Hepatocyte (in vitro differentiated cells): ENCODE measurements around the gene HERC3. TPM values are rescaled to one million over a fixed set of nuclear protein-coding genes. Genes with fewer than 3 reads are reported as not detected.

Experiments
- DNase-seq: peaks from one replicate; pipeline ENCODE4 v3.0.0-alpha.2; 2016; ENCODE audit warnings: low spot score
- H2AFZ ChIP-seq: fragments of 200-600 bp; sonication (generic); 2 replicates; pipeline ENCODE4 v1.6.0; 2016; ENCODE audit warnings: antibody characterized with exemption, mild to moderate bottlenecking
- H3K27ac ChIP-seq: fragments of 200-600 bp; sonication (generic); 2 replicates; pipeline ENCODE4 v1.5.1; 2016; ENCODE audit warnings: mild to moderate bottlenecking
- H3K27me3 ChIP-seq: fragments of 200-600 bp; sonication (generic); 2 replicates; pipeline ENCODE4 v1.6.1; 2016
- H3K36me3 ChIP-seq: fragments of 200-600 bp; sonication (generic); replicated peaks from 2 replicates; pipeline ENCODE4 v1.5.1; 2016; ENCODE audit warnings: low read depth; ENCODE audit not compliant: insufficient read depth
- H3K4me1 ChIP-seq: fragments of 200-600 bp; sonication (generic); 2 replicates; pipeline ENCODE4 v1.5.1; 2016; ENCODE audit warnings: mild to moderate bottlenecking, moderate library complexity; ENCODE audit not compliant: insufficient read depth
- H3K4me2 ChIP-seq: fragments of 200-600 bp; sonication (generic); 2 replicates; pipeline ENCODE4 v1.6.0; 2016
- H3K4me3 ChIP-seq: fragments of 200-600 bp; sonication (generic); 2 replicates; pipeline ENCODE4 v1.5.1; 2016; ENCODE audit warnings: mild to moderate bottlenecking
- H3K79me2 ChIP-seq: fragments of 200-600 bp; sonication (generic); 2 replicates; pipeline ENCODE4 v1.6.0; 2017; ENCODE audit warnings: mild to moderate bottlenecking
- H3K9me2 ChIP-seq: fragments of 200-600 bp; sonication (generic); replicated peaks from 2 replicates; pipeline ENCODE4 v1.6.0; 2017; ENCODE audit warnings: mild to moderate bottlenecking; ENCODE audit not compliant: insufficient read depth
- H3K9me3 ChIP-seq: fragments of 200-600 bp; sonication (generic); 2 replicates; pipeline ENCODE4 v1.5.1; 2016; ENCODE audit warnings: low read depth, mild to moderate bottlenecking
- H4K20me1 ChIP-seq: fragments of 200-600 bp; sonication (generic); 2 replicates; pipeline ENCODE4 v1.6.0; 2016; ENCODE audit warnings: mild to moderate bottlenecking; ENCODE audit not compliant: insufficient read depth, poor library complexity, severe bottlenecking
- EZH2 ChIP-seq: fragments of 200-600 bp; sonication (generic); IDR thresholded peaks from 2 replicates; pipeline ENCODE4 v1.6.1; 2016; ENCODE audit warnings: antibody characterized with exemption, mild to moderate bottlenecking, borderline replicate concordance
- EZH2phosphoT487 ChIP-seq: fragments of 200-600 bp; sonication (generic); IDR thresholded peaks from one replicate; pipeline ENCODE4 v1.6.1; 2018; ENCODE audit warnings: antibody characterized with exemption, mild to moderate bottlenecking, low read depth, moderate library complexity; ENCODE audit not compliant: unreplicated experiment, severe bottlenecking
- WGBS: methylation state at CpG from one replicate; pipeline ENCODE4 v1.1.6; 2016; ENCODE audit warnings: low lambda C conversion rate; ENCODE audit errors: missing lambda C conversion rate; 5-methylcytosine and 5-hydroxymethylcytosine counted together
- polyA plus RNA-seq: library from polyadenylated mRNA; unstranded; fragments of >200 nt; fragmentation: Nextera tagmentation; extraction: Ambion mirVana; gene quantifications from 2 replicates; pipeline ENCODE4 v1.2.1, GENCODE V29; 2016
- small RNA-seq: library from RNA; depleted of rRNA; stranded (forward); fragments of <200 nt; gene quantifications from one replicate; pipeline ENCODE3, GENCODE V24; 2014
- total RNA-seq: library from RNA; depleted of rRNA; stranded (reverse); fragments of >200 nt; gene quantifications from 2 replicates; pipeline ENCODE4 v1.2.3, GENCODE V29; 2014
- TF ChIP-seq, protein P1 (sequence below): fragments of 200-600 bp; sonication (generic); IDR thresholded peaks from 2 replicates; pipeline ENCODE4 v1.5.1; 2016; ENCODE audit warnings: antibody characterized with exemption, mild to moderate bottlenecking; ENCODE audit not compliant: poor library complexity

Gene HERC3
- total and polyA plus RNA-seq, 2 experiments from 2014 or later = 8.6 to 13.2 TPM

DNA sequence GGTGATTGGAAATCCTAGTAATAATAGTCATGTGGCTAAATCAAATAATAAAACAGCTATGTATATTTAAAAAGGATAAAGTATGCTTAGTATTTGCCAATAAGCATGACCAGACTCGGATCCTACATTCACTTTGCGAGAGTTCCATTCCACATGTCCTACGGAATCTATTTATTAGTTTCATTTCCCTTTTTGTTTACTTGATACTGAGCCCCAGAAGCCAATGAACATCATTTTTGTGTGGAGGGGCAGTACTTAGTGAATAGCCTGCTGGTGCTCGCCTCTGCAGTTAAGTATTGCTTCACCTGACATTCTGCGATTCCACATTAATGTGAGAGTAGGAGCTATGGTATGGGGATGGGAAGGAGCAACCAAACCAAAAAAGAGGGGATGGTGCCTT lies 163.9 kb downstream of the HERC3 start:
- no peak overlapping the region for H3K4me2 ChIP-seq
- 79% methylated on average over 5 of the region's 5 CpGs for WGBS
- no peaks in the 10 kb centered on the region for H4K20me1 ChIP-seq
- DNase-seq = no peak
- no peak overlapping the region for H3K27ac ChIP-seq
- H3K79me2 ChIP-seq = no peaks in the 10 kb centered on the region
- H3K27me3 ChIP-seq = no peaks in the 10 kb centered on the region
- H3K4me3 ChIP-seq = no peak overlapping the region
- TF ChIP-seq, protein P1, sequence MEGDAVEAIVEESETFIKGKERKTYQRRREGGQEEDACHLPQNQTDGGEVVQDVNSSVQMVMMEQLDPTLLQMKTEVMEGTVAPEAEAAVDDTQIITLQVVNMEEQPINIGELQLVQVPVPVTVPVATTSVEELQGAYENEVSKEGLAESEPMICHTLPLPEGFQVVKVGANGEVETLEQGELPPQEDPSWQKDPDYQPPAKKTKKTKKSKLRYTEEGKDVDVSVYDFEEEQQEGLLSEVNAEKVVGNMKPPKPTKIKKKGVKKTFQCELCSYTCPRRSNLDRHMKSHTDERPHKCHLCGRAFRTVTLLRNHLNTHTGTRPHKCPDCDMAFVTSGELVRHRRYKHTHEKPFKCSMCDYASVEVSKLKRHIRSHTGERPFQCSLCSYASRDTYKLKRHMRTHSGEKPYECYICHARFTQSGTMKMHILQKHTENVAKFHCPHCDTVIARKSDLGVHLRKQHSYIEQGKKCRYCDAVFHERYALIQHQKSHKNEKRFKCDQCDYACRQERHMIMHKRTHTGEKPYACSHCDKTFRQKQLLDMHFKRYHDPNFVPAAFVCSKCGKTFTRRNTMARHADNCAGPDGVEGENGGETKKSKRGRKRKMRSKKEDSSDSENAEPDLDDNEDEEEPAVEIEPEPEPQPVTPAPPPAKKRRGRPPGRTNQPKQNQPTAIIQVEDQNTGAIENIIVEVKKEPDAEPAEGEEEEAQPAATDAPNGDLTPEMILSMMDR = no peak
- TF ChIP-seq EZH2phosphoT487 = no peak
- no peak for TF ChIP-seq EZH2
- H3K9me3 ChIP-seq = no peaks in the 10 kb centered on the region
- H3K4me1 ChIP-seq = peaks cover 31% of the 10 kb centered on the region
- no peaks in the 10 kb centered on the region for H3K36me3 ChIP-seq
- no peak overlapping the region for H2AFZ ChIP-seq
- H3K9me2 ChIP-seq = no peaks in the 10 kb centered on the region

DNA sequence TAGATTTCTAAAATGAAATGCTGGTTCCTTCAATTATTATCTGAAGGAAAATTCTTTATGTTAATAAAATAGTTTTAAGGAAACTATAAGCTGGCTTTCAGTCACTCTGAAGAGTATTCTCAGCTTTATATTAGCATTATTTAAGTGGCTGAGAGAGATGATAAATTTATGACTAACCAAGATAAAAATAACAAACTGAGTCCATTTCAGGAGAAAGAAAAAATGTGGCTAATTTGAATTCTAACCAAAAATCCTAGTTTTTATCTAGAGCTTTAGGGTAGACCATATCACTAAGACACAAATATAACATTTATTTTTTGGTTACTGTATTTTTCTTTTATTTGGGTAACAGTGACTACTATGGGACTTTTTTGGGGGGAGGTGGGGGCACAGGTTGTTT lies 164.8 kb downstream of the HERC3 start:
- no peaks in the 10 kb centered on the region for H3K9me3 ChIP-seq
- H3K27ac ChIP-seq = no peak overlapping the region
- H3K27me3 ChIP-seq = no peaks in the 10 kb centered on the region
- no peak overlapping the region for H3K4me2 ChIP-seq
- H2AFZ ChIP-seq = no peak overlapping the region
- no peak overlapping the region for H3K4me3 ChIP-seq
- H3K4me1 ChIP-seq = peaks cover 31% of the 10 kb centered on the region
- no peaks in the 10 kb centered on the region for H3K36me3 ChIP-seq
- no peak for DNase-seq
- H4K20me1 ChIP-seq = no peaks in the 10 kb centered on the region
- TF ChIP-seq EZH2phosphoT487 = no peak
- TF ChIP-seq EZH2 = no peak
- TF ChIP-seq, protein P1 = no peak
- no peaks in the 10 kb centered on the region for H3K9me2 ChIP-seq
- H3K79me2 ChIP-seq = no peaks in the 10 kb centered on the region

DNA sequence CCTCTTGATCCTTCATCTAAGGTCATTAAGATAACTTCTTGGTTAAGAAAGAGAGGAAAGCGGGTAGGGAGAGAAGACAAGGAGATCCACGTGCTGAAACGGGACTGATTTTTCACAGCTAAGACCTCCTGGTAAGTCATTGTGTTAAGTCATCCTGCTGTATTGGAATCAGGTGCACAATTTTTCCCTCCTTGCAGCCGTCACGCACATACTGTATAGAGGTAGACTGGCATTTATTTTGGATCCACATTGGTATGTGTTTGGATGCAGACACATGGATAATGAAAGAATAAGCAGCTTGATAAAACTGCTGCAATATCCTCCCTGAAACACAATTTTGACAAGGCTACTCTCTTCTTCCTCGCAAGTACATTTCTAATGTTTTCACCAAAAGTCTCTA lies 165.5 kb downstream of the HERC3 start:
- no peak for DNase-seq
- Histone ChIP-seq H4K20me1 (no peaks in the 10 kb centered on the region), H3K9me3 (no peaks in the 10 kb centered on the region), H3K4me2 (no peak overlapping the region), H2AFZ (no peak overlapping the region), H3K36me3 (no peaks in the 10 kb centered on the region), H3K27me3 (no peaks in the 10 kb centered on the region), H3K27ac (no peak overlapping the region), H3K4me3 (no peak overlapping the region), H3K4me1 (peaks cover 31% of the 10 kb centered on the region), H3K9me2 (no peaks in the 10 kb centered on the region), H3K79me2 (no peaks in the 10 kb centered on the region)
- WGBS = 90% methylated on average over 6 of the region's 6 CpGs
- TF ChIP-seq, protein P1 = no peak
- TF ChIP-seq EZH2 (no peak), EZH2phosphoT487 (no peak)

Small RNA genes within 50 kb of the gene (small RNA-seq; reads per million reads assigned to genes)
- gene RF02115 (not detected), gene RNU6-33P (not detected)

Other genes starting within 250 kb of the HERC3 start
- gene HERC6, start 213.6 kb upstream of the HERC3 start, total RNA-seq = 6.9 and 10.0 TPM in 2 replicates
- 3.4 and 5.9 TPM in 2 replicates for gene HERC6, start 213.6 kb upstream of the HERC3 start, polyA plus RNA-seq
- gene HERC5, start 135.4 kb upstream of the HERC3 start, total RNA-seq = 2.4 and 2.8 TPM in 2 replicates
- gene HERC5, start 135.4 kb upstream of the HERC3 start, polyA plus RNA-seq = 1.7 and 2.2 TPM in 2 replicates
- 134 and 139 TPM in 2 replicates for gene PYURF, start 68.7 kb upstream of the HERC3 start, total RNA-seq
- gene PYURF, start 68.7 kb upstream of the HERC3 start, polyA plus RNA-seq = 119 and 135 TPM in 2 replicates
- gene NAP1L5, start 105.3 kb downstream of the HERC3 start, total RNA-seq = 6.5 and 7.4 TPM in 2 replicates
- 4.9 and 8.0 TPM in 2 replicates for gene NAP1L5, start 105.3 kb downstream of the HERC3 start, polyA plus RNA-seq